ENCODE results near the gene FDX1. TPM values are rescaled to one million over a fixed set of nuclear protein-coding genes. Genes with fewer than 3 reads are reported as not detected.

The FDX1 gene
- total RNA-seq, 1 donor from 2014 or later = 9.1 TPM

- Histone ChIP-seq H3K27me3 (no peaks in the 10 kb centered on the region), H3K9me3 (no peaks in the 10 kb centered on the region), H3K4me1 (no peaks in the 10 kb centered on the region), H3K27ac (no peak overlapping the region), H3K4me3 (no peak overlapping the region), H3K36me3 (no peaks in the 10 kb centered on the region)
- DNase-seq (ENCODE audit: extremely low spot score in 2 of 2) = no peak
- TF ChIP-seq POLR2A (IDR thresholded peaks at IDR 0.05) (no peak), CTCF (IDR thresholded peaks at IDR 0.05) (no peak), POLR2AphosphoS5 (IDR thresholded peaks at IDR 0.05; ENCODE audit: insufficient read depth in 1 of 2, low read depth in 1 of 2) (no peak)
- intact Hi-C loops (cut with DNase I) = no loop called here
Observed at GRCh38 chr11:110508786-110509185, 79.0 kb downstream of the FDX1 start.

- Histone ChIP-seq H3K9me3 (no peaks in the 10 kb centered on the region), H3K27ac (no peak overlapping the region), H3K36me3 (no peaks in the 10 kb centered on the region), H3K27me3 (no peaks in the 10 kb centered on the region), H3K4me3 (no peak overlapping the region), H3K4me1 (no peaks in the 10 kb centered on the region)
- no peak for TF ChIP-seq CTCF (IDR thresholded peaks at IDR 0.05)
- TF ChIP-seq POLR2A (IDR thresholded peaks at IDR 0.05) = no peak
- TF ChIP-seq POLR2AphosphoS5 (IDR thresholded peaks at IDR 0.05; ENCODE audit: insufficient read depth in 1 of 2, low read depth in 1 of 2) = no peak
- no peak for DNase-seq (ENCODE audit: extremely low spot score in 2 of 2)
- intact Hi-C loops (cut with DNase I) = no loop called here
Observed at GRCh38 chr11:110509472-110509871, 79.7 kb downstream of the FDX1 start.

- no peaks in the 10 kb centered on the region for H3K4me1 ChIP-seq
- no peaks in the 10 kb centered on the region for H3K9me3 ChIP-seq
- H3K27ac ChIP-seq = no peak overlapping the region
- DNase-seq (ENCODE audit: extremely low spot score in 2 of 2) = peak in 1 of 2 donors; percentile 44
- H3K4me3 ChIP-seq = no peak overlapping the region
- no peaks in the 10 kb centered on the region for H3K27me3 ChIP-seq
- TF ChIP-seq CTCF (IDR thresholded peaks at IDR 0.05) = no peak
- TF ChIP-seq POLR2AphosphoS5 (IDR thresholded peaks at IDR 0.05; ENCODE audit: insufficient read depth in 1 of 2, low read depth in 1 of 2) = no peak
- no peak for TF ChIP-seq POLR2A (IDR thresholded peaks at IDR 0.05)
- H3K36me3 ChIP-seq = no peaks in the 10 kb centered on the region
- intact Hi-C loops (cut with DNase I) = no loop called here
Observed at GRCh38 chr11:110512026-110512425, 82.3 kb downstream of the FDX1 start.

GRCh38 chr11:110513259-110513801, 83.6 kb downstream of the FDX1 start:
- Histone ChIP-seq H3K4me3 (no peak overlapping the region), H3K9me3 (no peaks in the 10 kb centered on the region), H3K4me1 (no peaks in the 10 kb centered on the region), H3K27ac (peak overlapping the region; percentile 53), H3K27me3 (no peaks in the 10 kb centered on the region), H3K36me3 (no peaks in the 10 kb centered on the region)
- peak in 1 of 2 donors; percentile 58 for DNase-seq (ENCODE audit: extremely low spot score in 2 of 2)
- TF ChIP-seq POLR2A (IDR thresholded peaks at IDR 0.05) = no peak
- no peak for TF ChIP-seq CTCF (IDR thresholded peaks at IDR 0.05)
- TF ChIP-seq POLR2AphosphoS5 (IDR thresholded peaks at IDR 0.05; ENCODE audit: insufficient read depth in 1 of 2, low read depth in 1 of 2) = no peak
- intact Hi-C loops (cut with DNase I) = no loop called here

- Histone ChIP-seq H3K36me3 (no peaks in the 10 kb centered on the region), H3K4me3 (no peak overlapping the region), H3K27me3 (no peaks in the 10 kb centered on the region), H3K9me3 (no peaks in the 10 kb centered on the region), H3K4me1 (peaks cover under 1% of the 10 kb centered on the region), H3K27ac (peak overlapping the region; percentile 53)
- TF ChIP-seq CTCF (IDR thresholded peaks at IDR 0.05) (no peak), POLR2A (IDR thresholded peaks at IDR 0.05) (no peak), POLR2AphosphoS5 (IDR thresholded peaks at IDR 0.05; ENCODE audit: insufficient read depth in 1 of 2, low read depth in 1 of 2) (no peak)
- intact Hi-C loops (cut with DNase I) = no loop called here
- peak in 1 of 2 donors; percentile 78 for DNase-seq (ENCODE audit: extremely low spot score in 2 of 2)
Observed at GRCh38 chr11:110513846-110514437, 84.2 kb downstream of the FDX1 start.
